ENCODE data around the gene ITSN1.

GRCh38 chr21:33799378-33800090 lies 157.2 kb downstream of the ITSN1 start:
- TF ChIP-seq CTCF (IDR thresholded peaks at IDR 0.05; ENCODE audit: low read depth, low read length, poor library complexity, severe bottlenecking) (no peak), EZH2phosphoT487 (IDR thresholded peaks at IDR 0.05; ENCODE audit: borderline replicate concordance, low read length) (no peak)

Data from DOHH2 (cell line).